ENCODE results near the gene GRPEL1. TPM values are rescaled to one million over a fixed set of nuclear protein-coding genes. Genes with fewer than 3 reads are reported as not detected.
A peak's percentile ranks its signal among the peaks of the same experiment; 100 is the strongest.

The GRPEL1 gene
- total RNA-seq, 1 experiment from 2014 or later: 40.7 TPM

DNA sequence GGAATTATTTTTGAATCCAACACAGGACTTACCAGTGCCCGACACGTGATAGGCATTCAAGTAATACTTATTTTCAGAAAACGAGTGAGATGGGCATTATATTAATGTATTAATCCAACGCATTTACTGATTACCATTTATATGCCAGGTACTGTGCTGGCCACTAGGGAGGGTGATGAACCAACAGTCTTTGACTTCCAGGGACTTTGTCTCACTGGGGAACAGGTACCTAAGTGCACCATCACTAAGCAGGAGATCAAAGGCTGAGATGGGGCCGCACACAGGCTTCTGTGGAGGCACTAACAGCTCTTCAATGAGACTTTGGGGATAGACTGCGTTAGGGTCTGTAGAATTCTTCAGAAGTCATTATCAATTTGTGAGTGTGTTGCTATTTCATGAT, 30.4 kb downstream of the GRPEL1 start:
- peaks cover 24% of the 10 kb centered on the region for H3K27me3 Mint-ChIP-seq (ENCODE audit: low read depth)

More for the DNA sequence above, 30.4 kb downstream of the GRPEL1 start:
- Mint-ChIP-seq H3K36me3 (ENCODE audit: insufficient read depth in 1 of 3, low read depth in 3 of 3) (peaks cover under 1 to 3% (median 1%) of the 10 kb centered on the region in 3 experiments; a peak in 3 of 7 replicates), H3K4me3 (no peak overlapping the region), H3K9me3 (no peaks in the 10 kb centered on the region), H3K4me1 (peaks cover 10 to 13% of the 10 kb centered on the region in 2 experiments), H3K27ac (no peak overlapping the region)
- Histone ChIP-seq H2BK120ac (ENCODE audit: low read depth, low read length, poor library complexity, severe bottlenecking) (no peak overlapping the region), H3K9ac (ENCODE audit: extremely low read depth, insufficient read length, low read length) (no peak overlapping the region), H4K8ac (replicated peaks; ENCODE audit: insufficient read length, low read depth, low read length) (no peak overlapping the region), H3K23ac (ENCODE audit: insufficient read length, low read depth, low read length) (no peak overlapping the region), H3T11ph (ENCODE audit: low read length) (no peak overlapping the region), H3K79me2 (ENCODE audit: insufficient read depth, low read length) (no peaks in the 10 kb centered on the region), H2AFZ (ENCODE audit: low read length) (no peak overlapping the region), H2BK20ac (ENCODE audit: low read depth, low read length, poor library complexity, severe bottlenecking) (no peak overlapping the region), H3K56ac (ENCODE audit: insufficient read length, low read depth, low read length) (no peak overlapping the region), H2BK5ac (ENCODE audit: insufficient read length, low read length) (no peak overlapping the region), H4K91ac (ENCODE audit: insufficient read length, low read depth, low read length) (no peak overlapping the region), H3K4me2 (ENCODE audit: insufficient read depth, insufficient read length, low read length) (no peak overlapping the region), H3K14ac (ENCODE audit: insufficient read depth, low read length) (no peak overlapping the region), H3K27me3 (ENCODE audit: insufficient read depth, low read length) (peaks cover 12% of the 10 kb centered on the region; the same call in 1 of the 2 replicates), H4K5ac (ENCODE audit: insufficient read length, low read depth, low read length) (no peak overlapping the region), H3K23me2 (ENCODE audit: insufficient read length, low read depth, low read length, poor library complexity, severe bottlenecking) (peaks cover 8% of the 10 kb centered on the region), H3K4ac (ENCODE audit: low read depth, low read length) (no peak overlapping the region), H4K20me1 (ENCODE audit: control insufficient read depth, insufficient read depth, insufficient read length) (no peaks in the 10 kb centered on the region), H3K27ac (ENCODE audit: insufficient read length, low read depth, low read length) (no peak overlapping the region), H3K4me1 (ENCODE audit: insufficient read depth, low read length) (no peaks in the 10 kb centered on the region), H3K79me1 (ENCODE audit: insufficient read depth, low read depth, low read length, poor library complexity, severe bottlenecking) (no peaks in the 10 kb centered on the region), H3K9me3 (ENCODE audit: control insufficient read depth, low read depth, low read length) (no peaks in the 10 kb centered on the region), H2BK12ac (ENCODE audit: insufficient read length, low read depth, low read length) (no peak overlapping the region), H2BK15ac (ENCODE audit: low read depth, low read length) (no peak overlapping the region), H3K18ac (ENCODE audit: insufficient read length, low read depth, low read length) (no peak overlapping the region), H2AK5ac (ENCODE audit: insufficient read length, low read length) (no peak overlapping the region)
- WGBS (ENCODE audit: extremely low coverage, insufficient read length, low lambda C conversion rate): no CpG with 5 or more reads among the region's 6 CpGs
- TF ChIP-seq, protein P1, sequence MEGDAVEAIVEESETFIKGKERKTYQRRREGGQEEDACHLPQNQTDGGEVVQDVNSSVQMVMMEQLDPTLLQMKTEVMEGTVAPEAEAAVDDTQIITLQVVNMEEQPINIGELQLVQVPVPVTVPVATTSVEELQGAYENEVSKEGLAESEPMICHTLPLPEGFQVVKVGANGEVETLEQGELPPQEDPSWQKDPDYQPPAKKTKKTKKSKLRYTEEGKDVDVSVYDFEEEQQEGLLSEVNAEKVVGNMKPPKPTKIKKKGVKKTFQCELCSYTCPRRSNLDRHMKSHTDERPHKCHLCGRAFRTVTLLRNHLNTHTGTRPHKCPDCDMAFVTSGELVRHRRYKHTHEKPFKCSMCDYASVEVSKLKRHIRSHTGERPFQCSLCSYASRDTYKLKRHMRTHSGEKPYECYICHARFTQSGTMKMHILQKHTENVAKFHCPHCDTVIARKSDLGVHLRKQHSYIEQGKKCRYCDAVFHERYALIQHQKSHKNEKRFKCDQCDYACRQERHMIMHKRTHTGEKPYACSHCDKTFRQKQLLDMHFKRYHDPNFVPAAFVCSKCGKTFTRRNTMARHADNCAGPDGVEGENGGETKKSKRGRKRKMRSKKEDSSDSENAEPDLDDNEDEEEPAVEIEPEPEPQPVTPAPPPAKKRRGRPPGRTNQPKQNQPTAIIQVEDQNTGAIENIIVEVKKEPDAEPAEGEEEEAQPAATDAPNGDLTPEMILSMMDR (conservative IDR thresholded peaks at IDR 0.05): peak; percentile 40; the same call in 2 of the 3 replicates
- DNase-seq: no peak

Data from H9 (cell line).